Measurements from ENCODE around the gene ABCB6.

Gene ABCB6

DNA sequence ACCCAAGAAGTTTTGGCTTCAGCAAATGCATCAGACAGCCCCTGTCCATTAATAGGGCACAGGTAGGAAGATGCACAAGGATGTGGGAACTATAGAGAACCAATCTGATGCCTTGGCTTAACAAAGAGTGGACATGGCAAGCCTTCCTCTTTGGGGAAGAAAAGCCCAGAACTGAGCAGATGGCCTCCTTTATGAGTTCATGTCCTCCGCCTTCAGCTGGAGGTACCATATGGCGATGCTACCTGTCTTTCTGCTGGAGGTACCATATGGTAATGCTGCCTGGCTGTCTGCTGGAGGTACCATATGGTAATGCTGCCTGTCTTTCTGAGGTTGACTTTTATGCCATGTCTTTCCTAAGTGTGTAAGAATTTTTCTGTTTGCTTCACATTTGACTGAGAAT is 34.6 kb downstream of the ABCB6 start:
- no peak for DNase-seq (ENCODE audit: low read depth in 2 of 2)

- no peak for DNase-seq (ENCODE audit: low read depth in 2 of 2)
Observed at GRCh38 chr2:219183151-219183772, 35.5 kb downstream of the ABCB6 start.

GRCh38 chr2:219182331-219183150 is 36.2 kb downstream of the ABCB6 start:
- DNase-seq (ENCODE audit: low read depth in 2 of 2), result no peak

DNA sequence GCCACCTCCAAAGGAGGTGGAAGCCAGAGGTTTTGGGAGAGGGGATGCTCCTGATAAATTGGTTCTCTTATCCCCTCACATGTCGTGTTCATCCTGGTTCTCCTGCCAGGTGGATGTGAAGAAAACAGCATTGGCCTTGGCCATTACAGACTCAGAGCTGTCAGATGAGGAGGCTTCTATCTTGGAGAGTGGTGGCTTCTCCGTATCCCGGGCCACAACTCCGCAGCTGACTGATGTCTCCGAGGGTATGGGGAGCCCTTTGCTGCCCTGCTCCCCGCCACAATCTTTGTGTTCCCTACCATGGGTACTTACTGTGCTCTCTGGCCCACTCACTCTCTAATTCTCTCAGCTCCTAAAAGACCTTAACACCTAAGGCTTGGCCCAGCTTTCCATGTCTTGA is 37.2 kb downstream of the ABCB6 start:
- DNase-seq (ENCODE audit: low read depth in 2 of 2), result no peak

GRCh38 chr2:219180961-219181360 is 37.8 kb downstream of the ABCB6 start:
- DNase-seq (ENCODE audit: low read depth in 2 of 2), result no peak

DNA sequence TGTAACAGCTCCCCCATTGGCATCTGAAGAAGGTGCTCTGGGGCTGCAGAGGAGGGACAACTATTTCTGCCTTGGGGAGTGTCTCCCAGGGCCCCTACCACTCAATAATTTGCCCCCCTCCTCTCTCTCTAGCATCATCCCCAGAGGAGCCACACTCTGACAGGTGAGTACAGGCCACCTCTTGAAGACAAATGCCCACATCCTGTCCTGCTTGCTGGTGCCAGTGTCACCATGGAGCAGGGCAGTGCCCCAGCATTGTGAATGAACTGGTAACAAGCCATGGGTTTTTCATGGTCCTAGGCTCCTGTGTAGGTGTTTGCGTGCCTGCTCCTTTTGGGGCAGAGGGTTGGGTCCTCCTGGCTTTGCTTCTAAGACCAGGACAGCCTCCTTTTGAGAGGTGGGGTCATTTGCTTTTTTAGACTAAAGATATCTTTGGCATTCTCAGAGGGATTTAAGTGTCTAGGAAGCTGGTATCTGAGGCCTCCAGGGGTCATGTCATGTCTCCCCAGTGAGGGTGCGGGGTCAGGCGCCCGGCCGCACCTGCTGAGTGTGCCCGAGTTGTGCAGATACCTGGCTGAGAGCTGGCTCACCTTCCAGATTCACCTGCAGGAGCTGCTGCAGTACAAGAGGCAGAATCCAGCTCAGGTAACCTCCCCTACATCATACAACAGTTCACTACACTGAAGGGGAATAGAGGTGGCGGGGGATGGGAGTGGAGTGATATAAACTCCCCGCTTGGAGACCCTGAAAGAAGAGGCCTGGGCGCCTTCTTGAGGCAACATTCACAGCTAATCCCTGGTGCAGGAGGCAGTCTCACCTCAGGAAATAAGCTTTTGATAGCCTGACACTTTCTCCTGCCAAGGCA is 38.9 kb downstream of the ABCB6 start:
- no peak for DNase-seq (ENCODE audit: low read depth in 2 of 2)

GRCh38 chr2:219178377-219179175 is 40.2 kb downstream of the ABCB6 start:
- peak in 1 of 2 donors; percentile 20 for DNase-seq (ENCODE audit: low read depth in 2 of 2)

DNA sequence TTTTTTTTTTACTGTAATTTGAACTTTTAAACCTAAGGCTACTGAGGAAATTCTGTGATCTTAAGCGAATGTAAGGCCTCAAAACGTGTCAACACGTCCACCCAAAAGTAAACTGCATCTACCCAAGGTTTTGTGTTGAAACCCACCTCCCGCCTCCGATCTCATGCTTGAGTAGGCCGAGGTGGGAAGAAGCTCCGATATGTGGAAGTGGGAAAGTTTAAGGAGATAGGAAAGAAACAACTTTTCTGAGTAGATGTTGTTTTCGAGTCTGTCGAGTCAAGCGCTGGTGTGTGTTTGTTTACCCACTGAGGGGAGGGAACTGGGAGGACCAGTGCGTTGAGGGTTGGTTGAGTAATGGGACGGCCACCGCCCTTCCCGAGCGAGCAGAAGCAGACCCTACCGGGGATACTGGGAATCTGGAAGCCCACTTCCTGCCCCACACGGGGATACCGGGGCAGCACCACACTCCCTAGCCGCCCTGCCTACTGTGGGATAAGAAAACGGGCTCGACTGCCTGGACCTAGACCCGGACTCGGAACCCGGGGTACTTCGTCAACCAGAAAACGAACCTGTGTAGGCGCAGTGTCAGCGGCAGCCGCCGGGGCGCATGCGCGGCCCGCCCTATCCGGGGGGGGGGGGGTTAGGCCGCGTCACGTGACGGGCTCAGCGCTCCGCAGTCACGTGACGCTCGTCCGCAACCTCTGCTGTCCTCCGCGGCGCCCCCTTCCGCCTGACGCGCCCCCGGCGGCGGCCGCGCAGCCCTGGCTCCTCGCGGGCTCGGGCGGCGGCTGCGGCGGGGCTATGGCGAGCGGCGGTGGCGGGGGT is 41.0 kb downstream of the ABCB6 start, which contains the start of gene RETREG2:
TSS of gene RETREG2 (plus strand) at position 724 of the 825 bp plus-strand sequence. CDS start at position 802, 78 bp downstream.
- peak; percentile 59 to 68 for DNase-seq (ENCODE audit: low read depth in 2 of 2)

- DNase-seq (ENCODE audit: low read depth in 2 of 2), result peak; percentile 61 to 78
Observed at GRCh38 chr2:219176818-219177551, 41.8 kb downstream of the ABCB6 start, which contains the start of gene CNPPD1. CNPPD1 (minus strand) TSS chr2:219176925; CDS start chr2:219176828, 97 bp downstream.

GRCh38 chr2:219175928-219176817 is 42.6 kb downstream of the ABCB6 start:
- no peak for DNase-seq (ENCODE audit: low read depth in 2 of 2)

- no peak for DNase-seq (ENCODE audit: low read depth in 2 of 2)
Observed at GRCh38 chr2:219175486-219175885, 43.3 kb downstream of the ABCB6 start.

DNA sequence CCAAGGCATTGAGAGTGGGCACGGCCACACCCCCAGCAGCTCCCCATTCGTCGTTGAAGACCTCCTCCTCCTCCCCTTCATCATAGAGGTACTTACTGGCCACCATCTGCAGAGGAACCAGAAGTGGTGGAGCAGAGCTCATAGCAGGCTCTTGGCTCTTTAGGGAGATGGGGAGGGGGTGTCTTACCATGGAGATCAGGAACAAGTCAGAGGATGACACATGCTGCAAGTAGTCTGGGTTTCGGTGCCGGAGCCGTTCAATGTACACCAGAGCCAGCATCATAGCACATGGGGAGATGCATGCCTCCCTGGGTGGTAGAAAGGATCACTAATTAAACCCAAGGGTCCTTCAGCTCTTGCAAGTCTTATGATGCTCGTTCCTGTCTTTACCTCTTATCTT is 44.0 kb downstream of the ABCB6 start:
- no peak for DNase-seq (ENCODE audit: low read depth in 2 of 2)

GRCh38 chr2:219174146-219174545 is 44.6 kb downstream of the ABCB6 start:
- DNase-seq (ENCODE audit: low read depth in 2 of 2), result no peak

DNA sequence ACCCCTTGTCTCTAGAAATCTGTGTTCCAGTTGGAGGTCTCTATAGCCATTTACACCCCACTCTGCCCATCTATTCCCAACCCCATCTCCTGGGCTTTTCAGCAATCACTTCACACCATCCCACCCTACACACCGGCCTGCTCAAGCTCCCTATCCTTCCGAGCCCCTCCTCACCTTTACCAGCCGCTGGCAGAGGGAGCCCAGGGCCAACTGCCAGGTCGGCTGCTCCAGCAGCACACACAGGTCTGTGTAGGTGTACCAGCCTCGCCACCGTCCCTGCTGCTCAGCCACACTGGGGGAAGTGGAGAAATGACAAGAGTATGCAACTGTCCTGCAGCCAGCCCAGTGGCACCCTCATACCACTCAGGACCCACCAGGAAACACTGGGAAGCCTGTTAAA is 45.6 kb downstream of the ABCB6 start:
- DNase-seq (ENCODE audit: low read depth in 2 of 2), result no peak

GRCh38 chr2:219172231-219173154 is 46.3 kb downstream of the ABCB6 start:
- DNase-seq (ENCODE audit: low read depth in 2 of 2), result no peak

- no peak for DNase-seq (ENCODE audit: low read depth in 2 of 2)
Observed at GRCh38 chr2:219171231-219171651, 47.5 kb downstream of the ABCB6 start.

DNA sequence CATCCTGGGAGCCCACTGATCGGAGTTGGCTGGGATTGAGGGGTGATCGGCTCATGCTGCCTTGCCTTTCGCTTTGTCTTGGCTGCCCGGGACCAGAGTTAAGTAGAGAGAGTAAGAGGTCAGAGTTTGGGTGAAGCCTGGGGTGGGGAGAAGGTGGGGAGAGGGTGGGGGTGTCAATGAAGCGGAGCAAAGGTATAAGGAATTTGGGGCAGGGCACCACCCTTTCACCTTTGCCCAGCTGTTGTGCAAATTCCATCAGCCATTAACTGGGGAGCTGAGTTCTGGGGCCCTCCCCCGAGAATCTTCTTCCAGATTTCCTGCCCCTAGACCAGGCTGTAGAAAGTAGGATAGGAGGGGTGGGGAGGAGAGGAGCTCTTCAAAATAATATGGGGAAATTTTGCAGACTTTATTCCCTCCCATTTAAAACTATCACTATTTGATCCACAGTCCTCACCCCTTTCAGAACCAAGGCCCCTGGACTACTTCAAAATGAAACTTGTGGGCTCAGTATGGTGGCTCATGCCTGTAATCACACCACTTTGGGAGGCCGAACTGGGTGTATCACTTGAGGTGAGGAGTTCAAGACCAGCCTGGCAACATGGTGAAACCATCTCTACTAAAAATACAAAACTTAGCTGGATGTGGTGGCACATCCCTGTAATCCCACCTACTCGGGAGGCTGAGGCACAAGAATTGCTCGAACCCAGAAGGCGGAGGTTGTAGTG is 48.7 kb downstream of the ABCB6 start, which contains the start of gene SLC23A3:
TSS of gene SLC23A3 (minus strand) at position 100 of the 725 bp plus-strand sequence. CDS start at position 55, 45 bp downstream.
- DNase-seq (ENCODE audit: low read depth in 2 of 2), result no peak
